ENCODE measurements around the gene CD300H. TPM values are rescaled to one million over a fixed set of nuclear protein-coding genes. Genes with fewer than 3 reads are reported as not detected.

Gene CD300H
- total RNA-seq, 1 donor from 2014 or later, result not detected

GRCh38 chr17:74549343-74549742 is 18.0 kb downstream of the CD300H start:
- no peak for DNase-seq (ENCODE audit: low spot score)

- DNase-seq (ENCODE audit: low spot score), result no peak
Observed at GRCh38 chr17:74547736-74548135, 19.6 kb downstream of the CD300H start.

- no peak for DNase-seq (ENCODE audit: low spot score)
Observed at GRCh38 chr17:74547264-74547663, 20.0 kb downstream of the CD300H start.

GRCh38 chr17:74546586-74546985 is 20.7 kb downstream of the CD300H start:
- no peak for DNase-seq (ENCODE audit: low spot score)

- no peak for DNase-seq (ENCODE audit: low spot score)
Observed at GRCh38 chr17:74545843-74546230, 21.5 kb downstream of the CD300H start, which contains the start of gene CD300C. TSS of gene CD300C (minus strand) at chr17:74546115. CDS start at chr17:74545782, 333 bp downstream.

- no peak for DNase-seq (ENCODE audit: low spot score)
Observed at GRCh38 chr17:74544991-74545842, 22.1 kb downstream of the CD300H start.

GRCh38 chr17:74543891-74544760 is 23.2 kb downstream of the CD300H start:
- no peak for DNase-seq (ENCODE audit: low spot score)

- DNase-seq (ENCODE audit: low spot score), result no peak
Observed at GRCh38 chr17:74543406-74543805, 23.9 kb downstream of the CD300H start.

GRCh38 chr17:74542727-74543383 is 24.5 kb downstream of the CD300H start:
- DNase-seq (ENCODE audit: low spot score), result no peak

- DNase-seq (ENCODE audit: low spot score), result no peak
Observed at GRCh38 chr17:74542166-74542565, 25.1 kb downstream of the CD300H start.

- DNase-seq (ENCODE audit: low spot score), result no peak
Observed at GRCh38 chr17:74541176-74542111, 25.9 kb downstream of the CD300H start.

GRCh38 chr17:74539281-74539820 is 28.0 kb downstream of the CD300H start:
- no peak for DNase-seq (ENCODE audit: low spot score)

GRCh38 chr17:74536890-74537289 is 30.4 kb downstream of the CD300H start:
- no peak for DNase-seq (ENCODE audit: low spot score)

- peak; percentile 49 for DNase-seq (ENCODE audit: low spot score)
Observed at GRCh38 chr17:74532115-74532514, 35.2 kb downstream of the CD300H start.

- DNase-seq (ENCODE audit: low spot score), result no peak
Observed at GRCh38 chr17:74531231-74531761, 36.0 kb downstream of the CD300H start, which contains the start of gene CD300LB. TSS of gene CD300LB (minus strand) at chr17:74531475. CDS start at chr17:74531350, 125 bp downstream.

- no peak for DNase-seq (ENCODE audit: low spot score)
Observed at GRCh38 chr17:74530831-74531150, 36.5 kb downstream of the CD300H start.

GRCh38 chr17:74529243-74529642 is 38.1 kb downstream of the CD300H start:
- DNase-seq (ENCODE audit: low spot score), result no peak

- peak; percentile 39 for DNase-seq (ENCODE audit: low spot score)
Observed at GRCh38 chr17:74528491-74529199, 38.7 kb downstream of the CD300H start.

- no peak for DNase-seq (ENCODE audit: low spot score)
Observed at GRCh38 chr17:74527756-74528155, 39.6 kb downstream of the CD300H start.

- DNase-seq (ENCODE audit: low spot score), result peak; percentile 4
Observed at GRCh38 chr17:74527081-74527480, 40.2 kb downstream of the CD300H start.
